Measurements from ENCODE around the gene SYNE1.
A peak's percentile ranks its signal among the peaks of the same experiment; 100 is the strongest.
"Not testable (repeated sequence)": the region's sequence is repeated elsewhere in the genome, so short reads cannot be mapped to it uniquely, and the experiment has no call there.

The SYNE1 gene

DNA sequence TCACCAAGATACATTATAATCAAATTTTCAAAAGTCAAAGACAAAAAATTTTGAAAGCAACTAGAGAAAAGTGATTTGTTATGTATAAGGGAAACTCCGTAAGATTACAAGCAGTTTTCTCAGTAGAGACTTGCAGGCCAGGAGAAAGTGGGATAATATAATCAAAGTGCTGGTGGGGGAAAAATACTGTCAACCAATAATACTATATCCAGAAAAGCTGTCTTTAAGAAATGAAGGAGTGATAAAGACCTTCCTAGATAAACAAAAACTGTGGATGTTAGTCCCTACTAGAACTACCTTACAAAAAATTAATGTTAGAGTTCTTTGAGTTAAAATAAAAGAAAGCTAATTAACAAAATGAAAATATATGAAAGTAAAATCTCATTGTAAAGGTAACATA, 79.7 kb downstream of the SYNE1 start:
- DNase-seq = no peak

- DNase-seq = no peak
Measured at GRCh38 chr6:152554851-152555250, 82.3 kb downstream of the SYNE1 start.

- peak; percentile 23 for DNase-seq
Measured at GRCh38 chr6:152552616-152553209, 84.4 kb downstream of the SYNE1 start.

DNA sequence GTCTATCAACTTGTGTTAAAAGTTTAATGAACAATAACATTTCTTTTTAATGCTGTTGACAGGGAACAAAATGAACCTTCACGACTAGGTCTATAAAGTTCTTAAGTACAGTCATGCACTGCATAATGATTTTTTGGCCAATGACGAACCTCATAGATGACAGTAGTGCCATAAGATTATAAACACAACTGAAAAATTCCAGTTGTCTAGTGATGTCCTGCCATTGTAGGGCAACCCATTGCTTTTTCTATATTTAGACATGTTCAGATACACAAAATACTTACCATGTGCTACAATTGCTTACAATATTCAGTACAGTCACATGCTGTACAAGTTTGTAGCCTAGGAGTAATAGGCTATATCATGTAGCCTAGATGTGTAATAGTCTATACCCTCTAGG, 93.6 kb downstream of the SYNE1 start:
- no peak for DNase-seq

DNA sequence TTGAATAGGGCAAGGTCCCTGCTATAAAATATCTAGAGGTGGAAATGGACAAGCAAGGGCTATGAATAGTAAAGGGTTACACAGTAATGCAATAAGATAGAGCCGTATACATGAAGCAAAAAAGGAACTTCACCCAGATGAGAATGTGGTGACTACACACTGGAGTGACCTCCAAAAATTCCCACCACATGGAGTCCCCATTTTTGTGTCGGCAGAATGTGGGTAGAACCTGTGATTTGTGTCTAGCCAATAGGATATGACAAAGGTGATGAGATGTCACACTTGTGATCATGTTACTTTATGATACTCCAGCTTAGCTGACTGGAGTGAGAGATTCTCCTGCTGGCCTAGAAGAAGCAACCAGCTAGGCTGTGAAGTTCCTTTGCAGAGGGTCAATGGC, 96.8 kb downstream of the SYNE1 start:
- no peak for DNase-seq

GRCh38 chr6:152534541-152534940, 102.6 kb downstream of the SYNE1 start:
- no peak for DNase-seq

- no peak for DNase-seq
Measured at GRCh38 chr6:152532556-152533422, 104.4 kb downstream of the SYNE1 start.

- DNase-seq = no peak
Measured at GRCh38 chr6:152531659-152532058, 105.5 kb downstream of the SYNE1 start.

DNA sequence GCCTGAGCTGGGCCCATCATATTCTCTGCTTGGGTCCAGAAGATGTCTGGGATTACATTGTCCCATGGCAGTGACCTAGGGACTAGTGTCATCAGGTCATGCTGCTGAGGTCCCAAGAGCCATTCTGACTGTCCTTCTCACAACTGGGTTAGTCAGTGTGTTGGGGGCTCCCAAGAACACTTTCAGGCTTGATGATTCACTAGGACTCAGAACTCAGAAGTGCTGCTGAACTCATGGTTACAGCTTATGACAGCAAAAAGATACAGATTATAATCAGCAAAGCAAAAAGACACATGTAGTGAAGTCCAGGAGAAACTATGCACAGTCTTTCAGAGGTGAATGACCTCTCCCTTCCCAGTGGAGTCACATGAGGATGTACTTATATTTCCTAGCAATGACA, 107.8 kb downstream of the SYNE1 start:
- no peak for DNase-seq

- DNase-seq = not testable (repeated sequence)
Measured at GRCh38 chr6:152514120-152514519, 123.0 kb downstream of the SYNE1 start.

DNA sequence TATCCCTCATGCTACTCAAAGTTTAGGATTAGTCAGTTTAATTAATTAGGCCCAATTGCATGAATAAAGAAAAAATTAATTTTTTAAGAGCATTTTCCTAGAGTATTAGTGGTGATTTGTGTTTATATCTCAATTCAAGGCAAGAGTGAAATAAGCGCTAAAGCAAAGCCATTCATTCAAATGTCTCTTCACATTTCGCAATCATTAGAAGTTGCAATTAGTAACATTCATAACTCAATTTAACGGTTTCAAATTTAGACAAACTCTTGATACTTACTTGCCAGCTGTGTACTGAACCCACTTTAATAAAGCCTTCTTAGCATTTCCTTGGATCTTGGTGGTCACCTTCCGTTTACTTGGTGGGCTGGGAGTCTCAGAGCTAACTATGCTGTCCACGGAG, 127.2 kb downstream of the SYNE1 start:
- DNase-seq = no peak

GRCh38 chr6:152508477-152508876, 128.7 kb downstream of the SYNE1 start:
- DNase-seq = no peak

GRCh38 chr6:152503546-152503945, 133.6 kb downstream of the SYNE1 start:
- no peak for DNase-seq

GRCh38 chr6:152502421-152503188, 134.6 kb downstream of the SYNE1 start:
- DNase-seq = no peak

DNA sequence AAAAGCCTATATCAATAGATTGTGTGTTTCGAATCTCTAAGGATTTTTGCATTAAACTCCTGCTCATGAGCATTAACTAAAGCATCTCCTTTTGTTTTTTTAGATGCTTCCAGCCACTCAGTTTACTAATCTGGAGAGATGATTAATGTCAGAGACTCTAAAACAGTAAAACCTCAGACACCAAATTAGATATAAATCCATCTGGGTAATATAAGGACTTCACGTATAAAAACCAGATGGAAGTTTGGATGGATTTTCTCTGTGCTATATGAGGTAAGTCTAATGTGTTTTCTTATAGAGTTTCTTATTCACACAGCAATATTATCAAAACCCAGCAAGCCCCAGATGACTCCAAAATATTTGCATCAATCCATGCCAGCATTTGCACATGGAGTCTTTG, 137.2 kb downstream of the SYNE1 start:
- DNase-seq = no peak

GRCh38 chr6:152496731-152497130, 140.4 kb downstream of the SYNE1 start:
- DNase-seq = no peak

GRCh38 chr6:152495456-152495855, 141.7 kb downstream of the SYNE1 start:
- not testable (repeated sequence) for DNase-seq

DNA sequence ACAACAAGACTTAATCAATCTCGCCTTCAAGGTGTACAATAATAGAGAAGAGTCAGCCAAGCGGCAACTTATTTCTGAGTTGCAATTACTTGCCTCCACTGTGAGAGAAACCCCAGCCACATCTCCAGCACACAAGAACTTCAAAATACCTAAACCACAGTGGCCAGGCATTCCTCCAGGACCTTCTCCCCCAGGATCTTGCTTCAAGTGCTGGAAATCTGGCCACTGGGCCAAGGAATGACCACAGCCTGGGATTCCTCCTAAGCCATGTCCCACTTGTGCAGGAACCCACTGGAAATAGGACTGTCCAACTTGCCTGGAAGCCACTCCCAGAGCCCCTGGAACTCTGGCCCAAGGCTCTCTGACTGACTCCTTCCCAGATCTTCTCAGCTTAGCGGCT, 144.9 kb downstream of the SYNE1 start:
- not testable (repeated sequence) for DNase-seq

DNA sequence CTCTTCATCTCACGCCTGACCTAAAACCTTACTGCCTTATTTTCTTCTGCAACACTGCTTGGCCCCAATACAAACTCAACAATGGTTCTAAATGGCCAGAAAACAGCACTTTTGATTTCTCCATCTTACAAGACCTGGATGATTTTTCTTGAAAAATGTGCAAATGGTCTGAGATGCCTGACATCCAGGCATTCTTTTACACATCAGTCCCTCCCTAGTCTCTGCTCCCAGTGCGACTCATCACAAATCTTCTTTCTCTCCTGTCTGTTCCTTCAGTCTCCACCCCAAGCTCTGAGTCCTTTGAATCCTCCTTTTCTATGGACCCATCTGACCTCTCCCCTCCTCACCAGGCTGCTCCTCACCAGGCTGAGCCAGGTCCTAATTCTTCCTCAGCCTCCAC, 145.7 kb downstream of the SYNE1 start:
- not testable (repeated sequence) for DNase-seq

DNA sequence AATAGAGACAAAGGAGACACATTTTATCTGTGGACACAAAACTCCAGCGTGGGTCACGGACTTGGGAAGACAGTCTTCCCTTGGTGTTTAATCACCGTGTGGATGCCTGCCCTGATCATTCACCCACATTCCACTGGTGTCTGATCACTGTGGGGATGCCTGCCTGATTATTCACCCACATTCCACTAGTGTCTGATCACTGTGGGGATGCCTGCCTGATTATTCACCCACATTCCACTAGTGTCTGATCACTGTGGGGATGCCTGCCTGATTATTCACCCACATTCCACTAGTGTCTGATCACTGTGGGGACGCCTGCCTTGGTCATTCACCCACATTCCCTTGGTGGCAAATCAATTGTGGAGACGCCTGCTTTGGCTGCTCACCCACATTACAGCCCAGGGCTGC, 146.2 kb downstream of the SYNE1 start:
- not testable (repeated sequence) for DNase-seq

- DNase-seq = no peak
Measured at GRCh38 chr6:152484806-152485205, 152.4 kb downstream of the SYNE1 start.

- no peak for DNase-seq
Measured at GRCh38 chr6:152482289-152482688, 154.9 kb downstream of the SYNE1 start.

DNA sequence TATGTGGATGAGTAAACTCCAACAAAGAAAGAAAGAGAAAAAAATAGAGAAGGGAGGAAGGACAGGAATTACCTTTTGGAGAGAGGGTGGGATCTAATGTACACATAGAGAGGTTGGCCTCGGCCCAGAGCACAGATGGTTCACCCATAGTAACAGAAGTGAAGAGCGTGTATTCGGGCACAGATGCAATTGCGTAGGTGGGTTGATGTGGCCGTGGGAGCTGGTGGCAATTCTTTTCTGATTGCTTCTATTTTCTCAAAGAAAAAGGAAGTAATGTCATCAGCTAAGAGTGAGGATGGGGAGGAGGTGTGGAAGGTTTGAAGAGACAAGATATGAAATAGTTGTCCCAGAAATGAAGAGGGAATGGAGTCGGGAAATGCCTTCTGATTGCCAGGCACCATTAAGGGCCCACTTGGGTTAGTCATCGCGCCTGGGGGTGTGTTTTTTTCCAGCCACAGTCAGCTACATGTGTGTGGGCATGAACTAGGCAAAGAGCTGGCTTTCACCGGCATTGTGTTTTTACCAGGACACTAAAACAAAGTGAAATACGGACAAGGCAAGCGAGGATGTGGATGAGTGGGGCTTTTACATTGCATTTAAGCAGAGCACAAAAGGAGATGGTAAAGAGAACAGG, 158.7 kb downstream of the SYNE1 start:
- DNase-seq = no peak
